ENCODE measurements around the gene RSPH1. TPM values are rescaled to one million over a fixed set of nuclear protein-coding genes. Genes with fewer than 3 reads are reported as not detected.
"Not testable (repeated sequence)": the region's sequence is repeated elsewhere in the genome, so short reads cannot be mapped to it uniquely, and the experiment has no call there.

RSPH1 gene
- total and polyA plus RNA-seq, 5 experiments from 2014 or later = 0.14 TPM; not detected in 4

DNA sequence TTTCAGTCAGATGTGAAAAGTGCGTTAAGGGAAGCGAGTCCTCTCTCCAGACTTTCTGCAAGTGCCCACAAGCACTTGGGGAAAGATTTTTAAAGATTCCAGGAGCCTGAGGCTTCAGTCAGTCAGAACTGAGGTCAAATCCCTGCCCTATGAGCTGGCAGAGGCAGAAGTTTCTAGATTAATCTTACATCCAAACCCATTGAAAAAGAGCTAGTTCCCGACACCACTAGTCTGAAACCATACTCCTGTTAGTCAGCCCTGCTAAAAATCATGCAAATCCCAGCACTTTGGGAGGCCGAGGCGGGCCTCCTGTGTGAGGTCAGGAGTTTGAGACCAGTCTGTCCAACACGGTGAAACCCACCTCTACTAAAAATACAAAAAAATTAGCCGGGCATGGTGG is 21.0 kb downstream of the RSPH1 start:
- DNase-seq = no peak
- Mint-ChIP-seq H3K9me3 (no peaks in the 10 kb centered on the region), H3K27me3 (no peaks in the 10 kb centered on the region), H3K36me3 (no peaks in the 10 kb centered on the region), H3K4me1 (peaks cover 0 to 3% (median 0%) of the 10 kb centered on the region in 4 donors), H3K4me3 (no peak overlapping the region), H3K27ac (peak overlapping the region in 1 of 10 donors; percentile 78)
- no peak for ATAC-seq
- POLR2A ChIA-PET = no interaction called here

DNA sequence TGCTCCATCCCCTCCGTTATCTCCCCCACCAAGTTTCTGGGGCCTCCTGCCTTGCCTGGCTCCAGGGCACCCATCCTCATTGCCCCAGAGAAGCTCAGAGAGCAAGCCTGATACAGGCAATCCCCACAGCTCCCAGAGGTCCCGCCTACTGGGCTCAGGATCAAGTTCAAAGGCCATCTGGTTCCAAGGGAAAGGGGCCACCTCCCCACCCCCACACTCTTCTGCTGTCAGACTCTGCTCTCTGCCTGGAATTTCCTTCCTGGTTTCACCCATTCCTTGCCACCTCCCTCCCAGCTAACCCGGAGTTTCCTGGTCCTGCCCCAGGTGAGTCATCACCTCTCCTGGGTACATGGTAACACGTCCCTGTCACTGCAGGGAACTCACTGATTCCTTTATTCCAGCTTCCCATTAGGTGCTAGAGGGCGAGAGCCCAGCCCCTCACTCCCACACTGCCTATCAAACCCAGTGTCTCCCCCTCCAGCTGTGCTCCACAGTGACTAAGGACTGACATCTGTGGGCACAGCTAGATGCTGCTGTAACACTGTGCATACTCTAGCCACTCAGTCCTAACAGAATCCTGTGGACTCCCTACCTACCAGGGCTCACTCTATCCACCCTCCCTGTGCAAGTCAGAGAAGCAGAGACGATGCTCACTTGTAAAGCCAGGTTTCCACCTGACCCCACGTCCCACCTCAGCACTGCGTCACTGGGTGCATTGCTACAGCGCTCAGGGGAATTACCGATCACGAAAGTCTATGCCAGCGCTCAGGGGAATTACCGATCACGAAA is 21.8 kb downstream of the RSPH1 start:
- H3K9me3 Mint-ChIP-seq = no peaks in the 10 kb centered on the region
- peaks cover 0 to 3% (median 1%) of the 10 kb centered on the region in 4 donors for H3K4me1 Mint-ChIP-seq
- ATAC-seq = peak in 1 of 2 donors; percentile 33
- no peaks in the 10 kb centered on the region for H3K36me3 Mint-ChIP-seq
- no peak for DNase-seq
- peak overlapping the region in 3 of 10 donors; percentile 10 to 66 (median 20) for H3K27ac Mint-ChIP-seq
- no peak overlapping the region for H3K4me3 Mint-ChIP-seq
- no peaks in the 10 kb centered on the region for H3K27me3 Mint-ChIP-seq
- POLR2A ChIA-PET = no interaction called here

DNA sequence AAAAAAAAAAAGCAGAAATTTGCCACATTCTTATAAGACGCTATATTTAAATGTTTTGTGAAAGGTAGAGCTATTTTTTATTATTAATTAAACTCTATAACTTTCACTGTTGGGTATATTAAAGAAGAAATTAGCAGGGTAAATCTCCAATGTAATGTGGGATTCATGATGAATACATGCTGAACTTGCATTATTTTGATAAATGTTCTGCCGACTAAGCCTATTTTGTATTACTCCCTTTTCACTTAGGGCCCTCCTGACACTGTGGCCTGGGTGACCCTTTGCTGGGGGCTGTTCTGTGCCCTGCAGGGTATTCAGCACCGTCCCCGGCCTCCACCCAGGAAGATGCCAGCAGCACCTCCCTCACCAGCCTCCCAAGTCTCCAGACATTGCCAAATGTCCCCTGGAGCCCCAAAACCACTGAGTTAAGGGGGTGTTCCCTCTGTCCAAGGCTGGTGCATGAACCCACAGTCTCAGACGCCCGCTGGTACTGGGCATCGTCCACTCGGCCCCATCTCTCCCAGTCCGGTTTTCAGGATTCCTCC is 22.5 kb downstream of the RSPH1 start:
- DNase-seq (no peak), ATAC-seq (no peak)
- H3K36me3 Mint-ChIP-seq = no peaks in the 10 kb centered on the region

DNA sequence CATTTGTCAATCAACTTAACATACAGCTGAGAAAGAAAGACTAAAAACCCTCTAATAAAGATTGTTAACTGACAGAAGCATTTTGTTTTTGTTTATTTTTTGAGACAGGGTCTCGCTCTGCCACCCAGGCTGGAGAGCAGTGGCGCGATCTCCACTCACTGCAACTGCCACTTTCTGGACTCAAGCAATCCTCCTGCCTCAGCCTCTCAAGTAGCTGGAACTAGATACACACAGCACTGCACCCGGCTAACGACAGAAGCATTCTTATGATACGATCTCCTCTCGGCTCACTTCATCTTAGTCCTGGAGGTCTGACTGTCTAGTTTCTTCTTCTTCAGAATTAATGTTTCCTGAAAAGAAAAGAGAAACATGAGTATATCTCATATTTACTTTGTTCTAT is 23.5 kb downstream of the RSPH1 start:
- Mint-ChIP-seq H3K9me3 (no peaks in the 10 kb centered on the region), H3K27ac (no peak overlapping the region), H3K36me3 (no peaks in the 10 kb centered on the region), H3K27me3 (no peaks in the 10 kb centered on the region), H3K4me3 (no peak overlapping the region), H3K4me1 (peaks cover 1 to 9% (median 3%) of the 10 kb centered on the region in 4 donors)
- no peak for DNase-seq
- no peak for ATAC-seq
- POLR2A ChIA-PET = no interaction called here

More for the DNA sequence above, 22.5 kb downstream of the RSPH1 start:
- Mint-ChIP-seq H3K4me1 (peaks cover 0 to 7% (median 1%) of the 10 kb centered on the region in 4 donors), H3K27me3 (no peaks in the 10 kb centered on the region), H3K9me3 (no peaks in the 10 kb centered on the region), H3K4me3 (no peak overlapping the region), H3K27ac (no peak overlapping the region)
- POLR2A ChIA-PET = no interaction called here

DNA sequence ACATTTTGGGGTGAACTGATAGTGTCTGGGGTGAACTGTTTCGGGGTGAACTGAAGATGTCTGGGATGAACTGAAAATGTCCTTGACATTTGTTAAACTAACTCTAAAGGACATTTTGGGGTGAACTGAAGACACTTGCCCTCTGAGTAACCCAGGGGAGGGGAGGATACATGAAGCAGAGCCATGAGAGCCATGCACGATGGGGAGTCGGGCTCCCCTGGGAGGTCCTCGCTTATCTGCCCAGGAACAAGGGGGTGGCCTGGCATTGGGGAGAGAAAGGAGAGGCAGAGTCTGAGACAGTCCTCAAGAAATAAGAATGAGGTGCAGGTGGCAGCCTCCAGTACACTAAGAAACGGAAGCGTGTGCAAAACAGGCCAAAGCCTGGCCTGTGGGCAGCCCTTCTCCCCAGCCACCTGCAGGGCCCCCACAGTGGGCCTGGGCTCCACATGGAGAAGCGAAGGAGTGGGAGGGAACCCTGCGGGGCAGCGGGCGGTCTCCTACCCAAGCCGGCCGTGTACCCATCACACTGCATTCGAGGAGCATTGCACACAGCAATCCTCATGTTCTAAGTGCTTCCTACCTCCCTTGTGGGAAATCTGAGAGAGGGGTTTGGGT is 24.2 kb downstream of the RSPH1 start:
- Mint-ChIP-seq H3K4me3 (no peak overlapping the region), H3K27ac (peak overlapping the region in 2 of 10 donors; percentile 18 to 60), H3K36me3 (no peaks in the 10 kb centered on the region), H3K4me1 (peaks cover 5 to 16% (median 8%) of the 10 kb centered on the region in 4 donors), H3K9me3 (no peaks in the 10 kb centered on the region), H3K27me3 (no peaks in the 10 kb centered on the region)
- ATAC-seq (no peak), DNase-seq (no peak)
- POLR2A ChIA-PET = no interaction called here

DNA sequence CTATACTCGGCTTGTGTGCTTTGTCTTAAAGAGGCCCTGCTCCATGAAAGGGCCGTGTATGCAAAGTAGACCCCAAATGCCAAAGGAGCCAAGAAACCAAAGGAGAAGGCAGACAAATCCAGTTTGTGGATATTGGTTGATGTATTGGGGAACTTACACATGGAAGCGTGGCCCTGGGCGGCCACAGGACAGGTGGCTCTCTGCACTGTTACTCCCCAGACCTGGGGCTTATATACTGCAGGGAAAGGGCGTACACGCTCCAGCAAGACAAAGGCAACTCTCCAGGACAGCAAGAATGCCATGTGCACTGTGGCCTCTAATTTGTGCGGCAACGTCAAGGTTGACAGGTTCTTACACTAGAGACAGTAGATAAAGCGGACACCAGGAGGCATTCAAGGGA is 24.8 kb downstream of the RSPH1 start:
- H3K36me3 Mint-ChIP-seq = no peaks in the 10 kb centered on the region
- peaks cover 5 to 20% (median 10%) of the 10 kb centered on the region in 4 donors for H3K4me1 Mint-ChIP-seq
- H3K27ac Mint-ChIP-seq = peak overlapping the region in 1 of 10 donors; percentile 18
- H3K4me3 Mint-ChIP-seq = no peak overlapping the region
- H3K27me3 Mint-ChIP-seq = no peaks in the 10 kb centered on the region
- POLR2A ChIA-PET = no interaction called here
- H3K9me3 Mint-ChIP-seq = no peaks in the 10 kb centered on the region
- DNase-seq (no peak), ATAC-seq (no peak)

DNA sequence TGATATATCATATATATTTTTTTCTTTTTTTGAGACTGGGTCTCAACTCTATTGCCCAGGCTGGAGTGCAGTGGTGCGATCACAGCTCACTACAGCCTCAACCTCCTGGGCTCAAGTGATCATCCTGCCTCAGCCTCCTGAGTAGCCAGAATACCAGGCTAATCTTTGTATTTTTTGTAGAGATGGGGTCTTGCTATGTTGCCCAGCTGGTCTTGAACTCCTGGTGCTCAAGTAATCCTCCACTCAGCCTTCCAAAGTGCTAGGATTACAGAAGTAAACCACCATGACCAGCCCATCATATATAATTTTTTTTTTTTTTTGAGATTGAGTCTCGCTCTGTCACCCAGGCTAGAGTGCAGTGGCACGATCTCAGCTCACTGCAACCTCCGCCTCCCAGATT is 26.3 kb downstream of the RSPH1 start:
- DNase-seq, POLR2A ChIA-PET, H3K27ac Mint-ChIP-seq, H3K9me3 Mint-ChIP-seq, H3K36me3 Mint-ChIP-seq, ATAC-seq, H3K4me3 Mint-ChIP-seq, H3K27me3 Mint-ChIP-seq: not testable (repeated sequence)
- H3K4me1 Mint-ChIP-seq = peaks cover 13 to 33% (median 22%) of the 10 kb centered on the region in 4 donors

DNA sequence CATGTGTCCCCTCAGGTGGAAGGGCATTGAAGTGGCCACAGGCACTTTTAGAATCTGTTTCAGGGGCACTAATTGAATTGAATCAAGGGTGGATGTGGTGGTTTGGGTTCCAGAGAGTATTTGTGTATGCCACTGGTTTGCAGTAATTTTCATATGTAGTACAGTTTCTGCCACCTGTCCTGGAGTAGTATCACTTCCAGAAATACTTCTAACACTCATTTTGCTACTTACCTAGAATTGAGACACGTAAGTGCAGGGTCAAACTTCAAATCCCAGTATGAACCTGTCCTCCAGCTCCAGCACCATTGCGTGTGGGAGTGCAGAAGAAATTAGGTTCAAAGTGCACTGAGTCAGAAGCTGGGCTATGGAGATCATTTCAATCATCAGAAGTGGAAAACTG is 26.8 kb downstream of the RSPH1 start:
- POLR2A ChIA-PET = no interaction called here
- no peak for ATAC-seq
- DNase-seq = no peak
- no peaks in the 10 kb centered on the region for H3K36me3 Mint-ChIP-seq
- no peaks in the 10 kb centered on the region for H3K9me3 Mint-ChIP-seq
- H3K27ac Mint-ChIP-seq = peak overlapping the region in 1 of 10 donors; percentile 50
- no peak overlapping the region for H3K4me3 Mint-ChIP-seq
- no peaks in the 10 kb centered on the region for H3K27me3 Mint-ChIP-seq
- H3K4me1 Mint-ChIP-seq = peaks cover 12 to 38% (median 27%) of the 10 kb centered on the region in 4 donors

DNA sequence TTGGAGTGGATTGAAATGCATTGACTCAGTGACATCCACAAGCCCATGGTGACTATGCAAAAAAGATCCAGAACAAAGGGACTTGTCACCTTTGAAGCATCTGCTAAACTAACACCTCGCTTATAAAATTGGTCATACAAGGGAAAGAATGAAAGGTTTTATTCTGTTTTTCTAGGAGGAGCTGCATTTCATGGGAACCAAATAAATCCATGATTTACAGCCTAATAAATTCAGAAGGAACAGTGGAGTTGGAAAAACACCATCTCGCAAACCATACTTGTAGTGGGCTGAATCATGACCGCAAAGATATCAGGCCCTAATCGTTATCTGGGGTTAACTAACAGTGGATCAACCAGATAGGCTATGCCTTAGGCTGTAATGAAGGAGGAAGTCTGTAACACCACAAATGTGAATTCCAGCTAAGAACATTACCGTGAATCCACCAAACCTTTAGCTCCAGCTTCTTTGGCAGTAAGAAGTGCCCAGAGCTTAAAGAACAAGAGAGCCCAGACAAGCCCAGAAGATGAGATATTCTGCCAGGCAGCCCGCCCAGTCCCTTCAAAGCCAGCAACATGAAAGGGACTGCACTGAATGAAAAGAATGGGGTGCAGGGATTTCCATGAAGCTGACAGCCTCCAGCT is 27.4 kb downstream of the RSPH1 start:
- Mint-ChIP-seq H3K4me1 (peaks cover 16 to 45% (median 33%) of the 10 kb centered on the region in 4 donors), H3K27ac (peak overlapping the region in 1 of 10 donors; percentile 50), H3K4me3 (no peak overlapping the region), H3K9me3 (no peaks in the 10 kb centered on the region), H3K27me3 (no peaks in the 10 kb centered on the region), H3K36me3 (no peaks in the 10 kb centered on the region)
- DNase-seq (no peak), ATAC-seq (no peak)
- POLR2A ChIA-PET = no interaction called here

DNA sequence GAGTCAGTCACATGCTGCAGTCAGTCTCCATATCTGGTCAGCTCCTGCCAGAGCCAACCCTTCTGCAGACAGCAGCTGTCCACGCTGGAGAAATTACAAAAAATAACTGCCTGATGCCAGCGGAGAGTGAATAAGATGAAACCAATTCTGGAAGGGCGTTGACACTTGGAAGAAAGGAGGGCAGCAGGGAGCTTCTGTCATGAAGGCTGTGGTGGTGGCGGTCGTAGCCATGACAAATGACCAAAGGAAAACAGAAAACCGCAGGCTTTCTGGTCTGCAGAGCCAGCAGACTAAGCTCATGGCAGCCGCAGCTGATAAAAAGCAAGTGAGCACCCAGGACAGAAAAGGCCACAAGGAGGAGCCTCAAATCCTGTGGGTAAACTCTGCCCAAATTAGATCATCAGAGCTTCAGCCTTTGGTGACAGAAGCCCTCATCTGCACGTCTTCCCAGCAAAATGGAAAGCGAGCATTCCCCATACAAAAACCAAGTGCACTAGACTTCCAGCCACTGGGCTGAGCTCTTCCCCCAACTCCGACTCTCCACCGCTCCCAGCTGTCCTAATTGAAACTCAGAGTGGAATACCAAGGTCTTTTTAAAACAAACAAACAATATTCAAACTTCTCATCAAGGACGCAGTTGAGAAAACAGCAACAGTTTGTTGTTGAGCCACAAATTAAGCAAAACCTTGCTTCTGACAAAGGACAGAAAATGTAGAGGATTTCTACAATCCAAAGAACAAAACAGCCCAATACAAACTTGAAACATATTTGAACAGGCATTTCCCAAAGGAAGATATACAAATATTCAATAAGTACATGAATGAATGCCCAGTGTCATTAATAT is 28.7 kb downstream of the RSPH1 start:
- H3K4me3 Mint-ChIP-seq = no peak overlapping the region
- no peak for ATAC-seq
- H3K27ac Mint-ChIP-seq = peak overlapping the region in 5 of 10 donors; percentile 4 to 87 (median 50)
- H3K4me1 Mint-ChIP-seq = peaks cover 21 to 56% (median 44%) of the 10 kb centered on the region in 4 donors
- H3K27me3 Mint-ChIP-seq = no peaks in the 10 kb centered on the region
- DNase-seq = peak in 1 of 10 donors; percentile 25
- H3K9me3 Mint-ChIP-seq = no peaks in the 10 kb centered on the region
- POLR2A ChIA-PET = no interaction called here
- H3K36me3 Mint-ChIP-seq = no peaks in the 10 kb centered on the region

DNA sequence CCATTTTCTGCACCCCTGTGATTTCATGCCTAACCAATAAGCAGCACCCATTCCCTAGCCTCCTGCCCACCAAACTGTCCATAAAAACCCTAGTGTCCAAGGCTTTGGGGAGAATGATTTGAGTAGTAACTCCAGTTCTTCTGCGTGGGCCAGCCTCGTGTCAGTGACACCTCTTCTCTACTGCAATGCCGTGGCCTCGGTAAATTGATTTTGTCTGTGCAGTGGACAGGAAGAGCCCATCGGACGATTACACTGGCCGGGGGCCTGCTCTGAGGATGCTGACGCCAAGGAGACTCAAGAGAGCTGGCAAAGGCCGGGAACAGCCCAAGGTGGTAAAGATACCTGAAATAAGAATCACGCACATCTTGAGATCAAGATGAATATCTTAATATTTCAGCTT is 29.3 kb downstream of the RSPH1 start:
- Mint-ChIP-seq H3K27me3 (no peaks in the 10 kb centered on the region), H3K27ac (peak overlapping the region in 4 of 10 donors; percentile 36 to 87 (median 62)), H3K4me1 (peaks cover 24 to 63% (median 51%) of the 10 kb centered on the region in 4 donors), H3K4me3 (no peak overlapping the region), H3K9me3 (no peaks in the 10 kb centered on the region), H3K36me3 (no peaks in the 10 kb centered on the region)
- no peak for ATAC-seq
- DNase-seq = no peak
- POLR2A ChIA-PET = no interaction called here

DNA sequence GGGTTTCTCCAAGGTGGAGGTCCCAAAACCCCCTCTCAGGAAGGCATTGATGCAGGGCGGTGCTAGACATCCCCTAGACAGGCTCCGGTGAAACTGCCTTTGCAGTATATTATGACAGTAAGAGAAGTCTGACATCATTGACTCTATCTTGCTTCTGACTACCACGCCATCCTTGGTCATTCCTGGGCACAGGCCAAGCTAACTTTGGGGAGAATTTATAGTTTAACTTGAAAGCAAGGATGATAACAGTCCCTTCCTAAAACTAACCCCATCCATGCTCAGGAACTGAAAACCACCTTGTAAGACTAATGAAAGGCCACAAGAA is 30.3 kb downstream of the RSPH1 start:
- H3K4me3 Mint-ChIP-seq = peak overlapping the region in 1 of 10 donors; percentile 8
- ATAC-seq (no peak), DNase-seq (no peak)
- H3K27me3 Mint-ChIP-seq = peaks cover 0 to under 1% (median 0%) of the 10 kb centered on the region in 5 donors
- peaks cover 33 to 72% (median 60%) of the 10 kb centered on the region in 4 donors for H3K4me1 Mint-ChIP-seq
- no peaks in the 10 kb centered on the region for H3K36me3 Mint-ChIP-seq
- H3K27ac Mint-ChIP-seq = peak overlapping the region in 8 of 10 donors; percentile 33 to 98 (median 75)
- no peaks in the 10 kb centered on the region for H3K9me3 Mint-ChIP-seq
- POLR2A ChIA-PET = no interaction called here
